GM12878 (cell line): ENCODE data around the gene KIF1C. TPM values are rescaled to one million over a fixed set of nuclear protein-coding genes. Genes with fewer than 3 reads are reported as not detected.

ENCODE experiments used
- ATAC-seq: fragments of 200-7000 bp; cut with Tn5 transposase; 3 replicates; pipeline ENCODE4 v1.9.1; 2020; ENCODE audit warnings: mild to moderate bottlenecking, moderate library complexity
- BruUV-seq: library from RNA; stranded (reverse); fragments of 400-500 nt; replicated peaks from 2 replicates; lab custom pipeline; 2021; lab: Mats Ljungman, UMichigan
- CTCF ChIA-PET: fragments of 300-600 bp; sonication (Branson Sonifier 250); formaldehyde crosslinking; extraction: SDS; loops from one replicate; lab custom pipeline; 2021; ENCODE audit warnings: inconsistent platforms; lab: Yijun Ruan, JAX
- POLR2A ChIA-PET: fragments of 350-600 bp; formaldehyde crosslinking; extraction: SDS; loops from one replicate; lab custom pipeline; 2021; ENCODE audit warnings: inconsistent platforms; lab: Charles Lee
- RAD21 ChIA-PET: fragments of 300-600 bp; sonication (Branson Sonifier 250); formaldehyde crosslinking; loops from one replicate; lab custom pipeline; 2023; ENCODE audit warnings: antibody characterized with exemption; ENCODE audit not compliant: unreplicated experiment; lab: Charles Lee
- SMC1A ChIA-PET: fragments of 300-600 bp; sonication (Branson Sonifier 250); formaldehyde crosslinking; loops from one replicate; lab custom pipeline; 2023; ENCODE audit not compliant: unreplicated experiment, uncharacterized antibody; lab: Charles Lee
- DNase-seq: peaks from one replicate; pipeline ENCODE4 v3.0.0-alpha.2; 2011; ENCODE audit warnings: low read depth, low spot score
- FAIRE-seq: peaks from 3 replicates; lab custom pipeline; 2011; peaks lifted over from hg19 to GRCh38; lab: Jason Lieb, UNC
- H2AFZ ChIP-seq: 2 replicates; pipeline ENCODE4 v1.6.0; 2011; ENCODE audit warnings: low read depth, low read length, control low read depth; ENCODE audit not compliant: control insufficient read depth
- H3K27ac ChIP-seq: 2 replicates; pipeline ENCODE4 v1.5.1; 2011; ENCODE audit warnings: control low read depth; ENCODE audit not compliant: control insufficient read depth, insufficient read depth
- H3K27me3 ChIP-seq, 2 experiments: replicated peaks in 1 of 2; 2 replicates each; pipeline versions ENCODE4 v1.6.0 to v1.6.1; 2011; ENCODE audit warnings: low read length in 1 of 2; ENCODE audit not compliant: control insufficient read depth in 2 of 2, insufficient read depth in 2 of 2
- H3K36me3 ChIP-seq, 2 experiments: 2 replicates each; pipeline ENCODE4 v1.5.1; 2011; ENCODE audit warnings: low read length in 1 of 2; ENCODE audit not compliant: control insufficient read depth in 2 of 2, insufficient read depth in 2 of 2
- H3K4me1 ChIP-seq: 2 replicates; pipeline ENCODE4 v1.6.1; 2011; ENCODE audit warnings: mild to moderate bottlenecking, low read length, moderate library complexity, mixed read lengths; ENCODE audit not compliant: control insufficient read depth, insufficient read depth
- H3K4me2 ChIP-seq: 2 replicates; pipeline ENCODE4 v1.6.0; 2011; ENCODE audit warnings: control low read depth; ENCODE audit not compliant: control insufficient read depth, insufficient read depth
- H3K4me3 ChIP-seq: fragments of 200-600 bp; sonication (generic); 2 replicates; pipeline ENCODE4 v1.5.1; 2016
- H3K79me2 ChIP-seq: 2 replicates; pipeline ENCODE4 v1.6.0; 2011; ENCODE audit warnings: low read length; ENCODE audit not compliant: control insufficient read depth, insufficient read depth
- H3K9ac ChIP-seq: 2 replicates; pipeline ENCODE4 v1.8.0; 2011; ENCODE audit warnings: low read length, control low read depth, mixed read lengths; ENCODE audit not compliant: control insufficient read depth, insufficient read depth
- H3K9me3 ChIP-seq: replicated peaks from 3 replicates; pipeline ENCODE4 v1.5.1; 2011; ENCODE audit warnings: mild to moderate bottlenecking, low read length; ENCODE audit not compliant: control insufficient read depth, insufficient read depth
- H4K20me1 ChIP-seq: 2 replicates; pipeline ENCODE4 v1.6.0; 2011; ENCODE audit not compliant: control insufficient read depth, insufficient read depth
- BCL11A ChIP-seq: IDR thresholded peaks from 2 replicates; pipeline ENCODE4 v1.6.1; 2011; ENCODE audit warnings: low read depth, low read length
- BRCA1 ChIP-seq: IDR thresholded peaks from 2 replicates; pipeline ENCODE4 v1.6.1; 2011; ENCODE audit warnings: low read depth, low read length, improper control_type of control experiment
- CTCF ChIP-seq, 3 experiments: IDR thresholded peaks in 2 of 3; conservative IDR thresholded peaks in 1 of 3; 2 replicates each; pipeline ENCODE4 v1.5.1; 2011; ENCODE audit warnings: low read depth in 3 of 3, low read length in 3 of 3, mild to moderate bottlenecking in 3 of 3, control low read depth in 2 of 3, moderate library complexity in 2 of 3, inconsistent platforms in 1 of 3, mixed read lengths in 1 of 3; ENCODE audit not compliant: control insufficient read depth in 2 of 3, insufficient read depth in 1 of 3; ENCODE audit errors: extremely low read depth in 1 of 3
- MXI1 ChIP-seq: fragments of 150-350 bp; IDR thresholded peaks from 2 replicates; pipeline ENCODE4 v1.6.1; 2011; ENCODE audit warnings: low read depth, mild to moderate bottlenecking, inconsistent platforms, low read length, improper control_type of control experiment
- RFX5 ChIP-seq: IDR thresholded peaks from 2 replicates; pipeline ENCODE4 v1.6.1; 2011; ENCODE audit warnings: low read depth, low read length, improper control_type of control experiment
- WGBS: methylation state at CpG from one replicate; pipeline ENCODE4 v1.1.6; 2016; ENCODE audit warnings: low lambda C conversion rate; ENCODE audit not compliant: insufficient replicate concordance, insufficient coverage; ENCODE audit errors: missing lambda C conversion rate; 5-methylcytosine and 5-hydroxymethylcytosine counted together
- in situ Hi-C: fragments of 300-500 bp; cut with MboI; formaldehyde crosslinking; loops from 9 replicates; pipeline ENCODE4 v1.14.3; 2018; ENCODE audit warnings: mixed read lengths
- intact Hi-C: fragments of 100-400 bp; cut with micrococcal nuclease; formaldehyde crosslinking; loops from one replicate; pipeline ENCODE4 v1.14.2; 2022; ENCODE audit not compliant: unreplicated experiment
- polyA plus RNA-seq, 11 experiments: library from polyadenylated mRNA; depleted of rRNA in 4 of 11; unstranded in 6 of 11; stranded (reverse) in 5 of 11; fragments of >200 nt; fragmentation: Nextera tagmentation in 4 of 11; fragmentation: Illumina TruSeq in 1 of 11; extraction: Ambion mirVana in 4 of 11; extraction: Trizol in 1 of 11; gene quantifications; 1 replicate in 1 of 11; 2 replicates in 10 of 11; pipeline versions ENCODE4 v1.2.1 to v1.2.3, GENCODE V29; 2011 to 2016; ENCODE audit warnings: inconsistent platforms in 2 of 11, missing spikeins in 2 of 11, low read depth in 1 of 11
- total RNA-seq, 4 experiments: library from RNA; depleted of rRNA in 3 of 4; stranded (reverse); fragments of >200 nt in 3 of 4; fragmentation: Illumina TruSeq in 1 of 4; extraction: Trizol in 1 of 4; gene quantifications; 2 replicates each; pipeline versions ENCODE4 v1.2.1 to v1.2.3, GENCODE V29; 2013 to 2021

Gene KIF1C
- total and polyA plus RNA-seq, 10 of the 15 experiments (the other 5 are each of a cell fraction or from before 2014, with no cell fraction given) = 1.4 to 65.9 (median 21.1) TPM

GRCh38 chr17:4994081-4994595 is 3.6 kb upstream of the KIF1C start (continued):
- TF ChIP-seq CTCF (IDR thresholded peaks at IDR 0.05 in 2 of 3, conservative IDR thresholded peaks at IDR 0.05 in 1 of 3; ENCODE audit: control insufficient read depth in 2 of 3, extremely low read depth in 1 of 3, insufficient read depth in 1 of 3, low read depth in 3 of 3, low read length in 3 of 3) = no peak

- DNase-seq (no peak), FAIRE-seq (no peak), ATAC-seq (peak; percentile 9)
- H3K36me3 ChIP-seq = peaks cover 10 to 16% of the 10 kb centered on the region in 2 experiments; a peak in 3 of 4 replicates
- peak overlapping the region; percentile 76 for H3K27ac ChIP-seq
- peak overlapping the region; percentile 87 for H3K9ac ChIP-seq
- H3K27me3 ChIP-seq = no peaks in the 10 kb centered on the region
- ChIA-PET SMC1A (interaction anchor here (1.0 to 1.6 kb wide), 3 partner anchors 10 to 31 kb away, joined by 3 to 10 read pairs (median 4); partner anchors contain the start of genes CAMTA2 and SPAG7), RAD21 (interaction anchor here (1.1 to 1.7 kb wide), 4 partner anchors 10 to 58 kb away, joined by 3 to 15 read pairs (median 8); partner anchors contain the start of genes CAMTA2, RNF167, SLC25A11 and SPAG7), CTCF (interaction anchor here (0.6 to 2.5 kb wide), 4 partner anchors 11 to 186 kb away, joined by 3 to 12 read pairs (median 4); no protein-coding TSS in a partner anchor), POLR2A (interaction anchor here (0.6 to 3.7 kb wide), 10 partner anchors 9 to 488 kb away, joined by 3 to 22 read pairs (median 5); partner anchors contain the start of genes CAMTA2, DERL2, MIS12 and PFN1)
- intact Hi-C loops (loop anchor here (5.0 kb wide), 1 partner anchor 34 kb away; no protein-coding TSS in a partner anchor), in situ Hi-C loops (no loop called here)
- no TSS peak for BruUV-seq
- no peaks in the 10 kb centered on the region for H4K20me1 ChIP-seq
- peak overlapping the region; percentile 99 for H3K4me3 ChIP-seq
- H3K79me2 ChIP-seq = peaks cover 25% of the 10 kb centered on the region
- peak overlapping the region; percentile 51 for H2AFZ ChIP-seq
- H3K4me2 ChIP-seq = peak overlapping the region; percentile 99
- 1% methylated on average over 33 of the region's 55 CpGs for WGBS
- peaks cover 11% of the 10 kb centered on the region for H3K4me1 ChIP-seq
- no peaks in the 10 kb centered on the region for H3K9me3 ChIP-seq
- no peak for TF ChIP-seq RFX5
- no peak for TF ChIP-seq BCL11A
- TF ChIP-seq MXI1 = 0 out of 2 replicates have a peak, but pooled peaks have one; percentile 44
- no peak for TF ChIP-seq BRCA1
Observed at GRCh38 chr17:4998027-4998731, 429 bp downstream of the KIF1C start.
